Stimulated activated CD4-positive, alpha-beta T cell treated with anti-CD3 and anti-CD28 coated beads, Interleukin-4, amount 100 ng/mL, for 1 hour (primary cell): Measurements from ENCODE around the gene NPIPB6.
A peak's percentile ranks its signal among the peaks of the same experiment; 100 is the strongest.
"Not testable (repeated sequence)": the region's sequence is repeated elsewhere in the genome, so short reads cannot be mapped to it uniquely, and the experiment has no call there.

Experiments
- DNase-seq: peaks from one replicate; pipeline ENCODE4 v3.0.0-alpha.2; 2020

The NPIPB6 gene

GRCh38 chr16:28363408-28363807 is at the start of gene NPIPB6:
NPIPB6 (minus strand) TSS chr16:28363508; CDS start chr16:28362822, 686 bp downstream.
- DNase-seq = not testable (repeated sequence)

GRCh38 chr16:28403220-28404072 is 40.1 kb upstream of the NPIPB6 start, which contains the start of gene EIF3CL:
EIF3CL (minus strand) TSS chr16:28403841; CDS start chr16:28403618, 223 bp downstream.
- DNase-seq = not testable (repeated sequence)

- not testable (repeated sequence) for DNase-seq
Observed at GRCh38 chr16:28392054-28392453, 28.7 kb upstream of the NPIPB6 start.

- DNase-seq = not testable (repeated sequence)
Observed at GRCh38 chr16:28382177-28382867, 19.0 kb upstream of the NPIPB6 start.

- DNase-seq = not testable (repeated sequence)
Observed at GRCh38 chr16:28377822-28378221, 14.5 kb upstream of the NPIPB6 start.

- DNase-seq = not testable (repeated sequence)
Observed at GRCh38 chr16:28377108-28377625, 13.9 kb upstream of the NPIPB6 start.

- not testable (repeated sequence) for DNase-seq
Observed at GRCh38 chr16:28375115-28375514, 11.8 kb upstream of the NPIPB6 start.

- not testable (repeated sequence) for DNase-seq
Observed at GRCh38 chr16:28374281-28374680, 11.0 kb upstream of the NPIPB6 start.

- DNase-seq = not testable (repeated sequence)
Observed at GRCh38 chr16:28367926-28368325, 4.6 kb upstream of the NPIPB6 start.

GRCh38 chr16:28364268-28365173 is 1.2 kb upstream of the NPIPB6 start:
- DNase-seq = not testable (repeated sequence)

GRCh38 chr16:28362600-28362999 is 708 bp downstream of the NPIPB6 start:
- not testable (repeated sequence) for DNase-seq

GRCh38 chr16:28338230-28338629 is 25.1 kb downstream of the NPIPB6 start:
- DNase-seq = not testable (repeated sequence)

- DNase-seq = not testable (repeated sequence)
Observed at GRCh38 chr16:28336940-28337710, 26.2 kb downstream of the NPIPB6 start.

GRCh38 chr16:28335678-28336077 is 27.6 kb downstream of the NPIPB6 start:
- DNase-seq = not testable (repeated sequence)

GRCh38 chr16:28332632-28333031 is 30.7 kb downstream of the NPIPB6 start:
- not testable (repeated sequence) for DNase-seq

GRCh38 chr16:28330981-28331380 is 32.3 kb downstream of the NPIPB6 start:
- not testable (repeated sequence) for DNase-seq

- DNase-seq = not testable (repeated sequence)
Observed at GRCh38 chr16:28330232-28330631, 33.1 kb downstream of the NPIPB6 start.

- peak; percentile 72 for DNase-seq
Observed at GRCh38 chr16:28326881-28327610, 36.3 kb downstream of the NPIPB6 start.

- DNase-seq = no peak
Observed at GRCh38 chr16:28324887-28325279, 38.4 kb downstream of the NPIPB6 start.

GRCh38 chr16:28324235-28324886 is 38.9 kb downstream of the NPIPB6 start:
- DNase-seq = no peak
